ENCODE data around the gene RIPPLY2.

DNA sequence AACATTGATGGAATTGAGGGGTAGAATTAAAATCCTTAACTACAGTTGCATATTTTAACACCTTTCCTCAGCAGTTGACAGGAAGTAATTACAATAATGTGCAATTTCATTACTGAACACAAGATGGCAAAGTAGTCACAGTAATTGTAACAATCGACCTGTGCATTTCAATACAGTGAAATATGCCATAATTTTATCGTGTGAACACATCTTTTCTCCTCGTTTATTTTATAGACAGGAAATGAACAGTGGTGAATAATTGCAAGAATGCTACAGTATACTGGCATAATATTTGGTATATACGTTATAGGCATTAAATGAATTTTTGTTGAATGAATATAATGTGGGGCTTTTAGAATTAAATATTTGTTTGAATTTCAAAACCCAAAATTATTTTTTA is 31.4 kb downstream of the RIPPLY2 start:
- no peak for TF ChIP-seq EZH2 (IDR thresholded peaks at IDR 0.05)
- TF ChIP-seq POLR2AphosphoS5 (IDR thresholded peaks at IDR 0.05; ENCODE audit: borderline replicate concordance, low read depth, low read length) = no peak
- no peak for TF ChIP-seq FOXP2 (optimal IDR thresholded peaks at IDR 0.05; ENCODE audit: control extremely low read depth, extremely low read length, insufficient read depth)
